ENCODE measurements around the gene ADGRA1.

GRCh38 chr10:133123050-133123745 lies 35.5 kb downstream of the ADGRA1 start:
- TF ChIP-seq EZH2phosphoT487 (conservative IDR thresholded peaks at IDR 0.05; ENCODE audit: low read length) (no peak), CTCF (IDR thresholded peaks at IDR 0.05; ENCODE audit: insufficient read depth, low read length, poor library complexity, severe bottlenecking) (no peak)
